ENCODE results near the gene KIRREL2. TPM values are rescaled to one million over a fixed set of nuclear protein-coding genes. Genes with fewer than 3 reads are reported as not detected.

KIRREL2 gene
- total RNA-seq, 1 donor from 2014 or later: not detected

DNA sequence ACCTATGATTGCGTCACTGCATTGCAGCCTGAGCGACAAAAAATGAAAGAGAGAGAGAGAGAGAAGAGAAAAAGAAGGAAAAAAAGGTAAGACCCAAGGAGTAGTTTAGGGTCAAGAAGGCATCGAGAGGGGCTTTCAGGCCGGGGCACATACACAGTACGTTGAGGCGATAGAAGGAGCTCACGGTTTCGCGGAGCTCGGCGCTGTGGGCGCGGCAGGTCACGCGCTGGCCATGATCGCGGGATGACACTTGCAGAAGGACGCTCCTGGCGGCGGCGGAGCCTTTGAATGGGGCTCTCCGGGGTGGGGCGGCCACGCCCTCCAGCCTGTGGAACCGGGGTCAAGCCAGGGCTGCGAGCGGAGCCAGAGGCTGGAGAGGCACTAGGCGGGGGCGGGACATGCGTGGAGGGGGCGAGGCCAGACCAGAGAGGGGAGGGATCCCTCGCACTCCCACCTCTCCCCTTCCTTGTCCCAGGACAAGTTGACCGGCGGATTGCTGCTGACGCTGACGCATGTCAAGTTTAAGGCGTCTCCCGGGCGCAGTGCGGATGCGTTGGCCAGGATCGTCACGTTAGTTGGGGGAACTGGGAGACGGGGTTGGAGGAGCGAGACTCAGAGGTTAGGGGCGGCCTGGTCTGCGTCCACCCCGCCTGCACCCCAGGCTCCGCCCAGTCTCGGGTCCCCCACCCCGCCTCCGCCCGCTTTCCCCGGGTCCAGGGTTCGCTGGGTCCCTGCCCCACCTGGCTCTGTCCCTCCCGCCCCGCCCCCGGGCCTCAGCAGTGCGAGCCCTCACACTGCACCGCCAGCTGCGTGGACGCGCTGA lies 11.3 kb upstream of the KIRREL2 start:
- Histone ChIP-seq H3K36me3 (no peaks in the 10 kb centered on the region), H3K27ac (no peak overlapping the region), H3K4me3 (peak overlapping the region; percentile 15 to 21), H3K27me3 (peaks cover 9% of the 10 kb centered on the region), H3K9me3 (no peaks in the 10 kb centered on the region), H3K4me1 (peaks cover 22% of the 10 kb centered on the region)
- intact Hi-C loops (cut with DNase I): no loop called here
- DNase-seq (ENCODE audit: extremely low spot score in 2 of 2): no peak
- TF ChIP-seq, protein P1, sequence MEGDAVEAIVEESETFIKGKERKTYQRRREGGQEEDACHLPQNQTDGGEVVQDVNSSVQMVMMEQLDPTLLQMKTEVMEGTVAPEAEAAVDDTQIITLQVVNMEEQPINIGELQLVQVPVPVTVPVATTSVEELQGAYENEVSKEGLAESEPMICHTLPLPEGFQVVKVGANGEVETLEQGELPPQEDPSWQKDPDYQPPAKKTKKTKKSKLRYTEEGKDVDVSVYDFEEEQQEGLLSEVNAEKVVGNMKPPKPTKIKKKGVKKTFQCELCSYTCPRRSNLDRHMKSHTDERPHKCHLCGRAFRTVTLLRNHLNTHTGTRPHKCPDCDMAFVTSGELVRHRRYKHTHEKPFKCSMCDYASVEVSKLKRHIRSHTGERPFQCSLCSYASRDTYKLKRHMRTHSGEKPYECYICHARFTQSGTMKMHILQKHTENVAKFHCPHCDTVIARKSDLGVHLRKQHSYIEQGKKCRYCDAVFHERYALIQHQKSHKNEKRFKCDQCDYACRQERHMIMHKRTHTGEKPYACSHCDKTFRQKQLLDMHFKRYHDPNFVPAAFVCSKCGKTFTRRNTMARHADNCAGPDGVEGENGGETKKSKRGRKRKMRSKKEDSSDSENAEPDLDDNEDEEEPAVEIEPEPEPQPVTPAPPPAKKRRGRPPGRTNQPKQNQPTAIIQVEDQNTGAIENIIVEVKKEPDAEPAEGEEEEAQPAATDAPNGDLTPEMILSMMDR (IDR thresholded peaks at IDR 0.05): no peak
- TF ChIP-seq POLR2A (IDR thresholded peaks at IDR 0.05): no peak
- no peak for TF ChIP-seq POLR2AphosphoS5 (IDR thresholded peaks at IDR 0.05; ENCODE audit: insufficient read depth in 1 of 2, low read depth in 1 of 2)

DNA sequence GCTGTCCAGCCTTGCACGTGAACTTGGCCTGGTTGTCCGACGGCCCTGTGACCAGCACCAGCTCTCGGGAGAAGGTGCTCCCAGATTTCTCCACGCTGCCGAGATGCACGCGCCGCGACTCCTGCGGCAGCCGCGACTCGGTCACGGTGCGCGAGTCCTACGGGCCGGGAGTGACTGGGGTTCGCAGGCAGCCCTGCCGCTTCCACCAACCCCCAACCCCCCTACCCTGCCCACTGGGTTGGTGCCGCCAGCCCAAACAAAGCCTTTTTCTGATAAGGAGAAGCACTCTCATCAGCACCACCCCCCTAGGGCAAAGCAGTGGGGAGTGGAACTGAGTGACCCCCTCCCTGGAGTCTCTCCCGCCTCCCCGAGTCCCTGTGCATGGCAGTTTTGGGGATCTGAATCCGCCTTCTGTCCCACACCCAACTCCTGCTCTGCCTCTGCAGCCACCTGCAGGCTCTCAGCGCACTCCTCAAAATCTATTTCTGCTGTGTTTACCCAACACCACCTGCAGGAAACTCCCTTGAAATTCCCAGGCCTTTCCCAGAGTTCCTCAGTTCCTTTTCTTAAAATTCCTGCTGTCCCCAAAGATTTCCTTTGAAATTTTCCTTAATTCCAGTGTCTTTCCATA lies 10.6 kb upstream of the KIRREL2 start:
- intact Hi-C loops (cut with DNase I): no loop called here
- H3K4me1 ChIP-seq: peaks cover 22% of the 10 kb centered on the region
- no peak overlapping the region for H3K27ac ChIP-seq
- H3K27me3 ChIP-seq: peaks cover 9% of the 10 kb centered on the region
- no peaks in the 10 kb centered on the region for H3K9me3 ChIP-seq
- TF ChIP-seq, protein P1 (IDR thresholded peaks at IDR 0.05): no peak
- TF ChIP-seq POLR2A (IDR thresholded peaks at IDR 0.05) (no peak), POLR2AphosphoS5 (IDR thresholded peaks at IDR 0.05; ENCODE audit: insufficient read depth in 1 of 2, low read depth in 1 of 2) (no peak)
- H3K36me3 ChIP-seq: no peaks in the 10 kb centered on the region
- no peak for DNase-seq (ENCODE audit: extremely low spot score in 2 of 2)
- H3K4me3 ChIP-seq: no peak overlapping the region

DNA sequence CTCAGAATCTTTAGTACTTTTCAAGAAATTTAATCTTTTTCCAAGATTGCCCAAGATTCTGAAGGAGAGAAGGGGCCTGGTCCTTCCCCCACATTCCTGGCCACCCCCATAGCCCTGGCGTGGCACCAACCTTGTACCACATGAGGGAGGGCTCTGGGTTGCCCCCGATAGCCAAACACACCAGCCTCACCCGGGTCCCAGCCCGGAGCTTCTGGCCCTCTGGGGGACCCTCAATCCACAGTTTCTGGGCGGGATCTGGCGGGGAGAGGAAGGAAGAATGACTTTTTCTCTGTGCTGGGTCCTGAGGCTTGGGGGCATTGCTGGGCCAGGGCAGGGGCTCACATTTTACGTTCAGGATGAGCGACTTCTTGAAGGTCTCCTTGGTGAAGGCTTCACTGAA lies 8.8 kb upstream of the KIRREL2 start:
- Histone ChIP-seq H3K27me3 (peaks cover 9% of the 10 kb centered on the region), H3K4me1 (peaks cover 22% of the 10 kb centered on the region), H3K9me3 (no peaks in the 10 kb centered on the region), H3K4me3 (no peak overlapping the region), H3K36me3 (no peaks in the 10 kb centered on the region), H3K27ac (no peak overlapping the region)
- intact Hi-C loops (cut with DNase I): no loop called here
- DNase-seq (ENCODE audit: extremely low spot score in 2 of 2): no peak
- no peak for TF ChIP-seq POLR2A (IDR thresholded peaks at IDR 0.05)

DNA sequence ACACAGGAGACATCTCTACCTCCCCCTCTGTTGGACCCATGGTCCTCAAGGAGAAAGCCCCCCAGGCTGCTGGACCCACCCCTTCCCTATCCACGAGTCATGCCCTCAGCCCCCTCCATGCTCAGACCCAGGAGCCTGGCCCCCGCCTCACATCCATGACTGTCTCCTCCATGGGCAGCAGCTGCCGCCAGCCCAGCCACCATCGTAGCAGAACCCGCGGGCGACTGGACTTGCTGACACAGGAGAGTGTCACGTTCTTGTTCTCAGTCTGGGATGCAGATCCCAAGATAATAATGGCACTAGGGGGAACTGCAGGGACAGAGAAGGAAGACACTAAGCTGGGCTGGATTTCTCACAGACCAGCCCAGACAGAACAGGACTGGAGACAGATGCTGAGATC lies 8.2 kb upstream of the KIRREL2 start:
- Histone ChIP-seq H3K27me3 (peaks cover 9% of the 10 kb centered on the region), H3K4me3 (no peak overlapping the region), H3K27ac (no peak overlapping the region), H3K4me1 (peaks cover 22% of the 10 kb centered on the region), H3K36me3 (no peaks in the 10 kb centered on the region), H3K9me3 (no peaks in the 10 kb centered on the region)
- intact Hi-C loops (cut with DNase I): no loop called here
- no peak for DNase-seq (ENCODE audit: extremely low spot score in 2 of 2)
- TF ChIP-seq POLR2AphosphoS5 (IDR thresholded peaks at IDR 0.05; ENCODE audit: insufficient read depth in 1 of 2, low read depth in 1 of 2) (no peak), POLR2A (IDR thresholded peaks at IDR 0.05) (no peak)
- TF ChIP-seq, protein P1 (IDR thresholded peaks at IDR 0.05): no peak

DNA sequence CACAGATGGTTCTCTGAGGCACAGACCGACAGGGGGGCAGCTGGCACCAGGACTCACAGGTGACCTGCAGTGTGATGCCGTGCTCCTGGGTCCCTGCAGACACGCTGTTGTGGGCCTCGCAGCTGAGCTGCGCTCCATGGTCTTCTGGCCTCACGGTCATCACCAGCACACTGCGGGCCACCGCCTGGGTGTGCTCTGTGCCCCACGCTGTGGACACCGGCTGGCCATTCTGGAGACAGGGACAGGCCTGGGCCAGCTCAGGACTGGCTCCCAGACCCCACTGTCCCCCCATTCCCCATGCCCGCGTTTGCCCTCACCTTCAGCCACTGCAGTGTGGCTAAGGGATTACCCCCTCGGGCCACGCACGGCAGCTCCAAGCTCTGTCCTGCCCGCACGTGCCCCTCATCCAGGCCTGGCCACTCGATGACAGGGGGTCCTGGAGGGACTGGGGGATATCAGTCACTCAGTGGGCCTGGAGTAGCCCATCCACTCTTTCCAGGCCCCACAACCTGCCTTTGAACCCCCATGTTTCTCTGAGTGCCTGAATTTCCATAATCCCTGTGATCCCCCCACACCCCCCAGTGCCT lies 7.7 kb upstream of the KIRREL2 start:
- Histone ChIP-seq H3K9me3 (no peaks in the 10 kb centered on the region), H3K4me1 (peaks cover 19% of the 10 kb centered on the region), H3K27me3 (peaks cover 9% of the 10 kb centered on the region), H3K4me3 (no peak overlapping the region), H3K27ac (no peak overlapping the region), H3K36me3 (no peaks in the 10 kb centered on the region)
- no peak for TF ChIP-seq POLR2A (IDR thresholded peaks at IDR 0.05)
- no peak for TF ChIP-seq POLR2AphosphoS5 (IDR thresholded peaks at IDR 0.05; ENCODE audit: insufficient read depth in 1 of 2, low read depth in 1 of 2)
- TF ChIP-seq, protein P1 (IDR thresholded peaks at IDR 0.05): no peak
- no peak for DNase-seq (ENCODE audit: extremely low spot score in 2 of 2)
- intact Hi-C loops (cut with DNase I): no loop called here

Measured in vagina (tissue), 2 donors.